ENCODE data around the gene KANSL2.
"Not testable (repeated sequence)": the region's sequence is repeated elsewhere in the genome, so short reads cannot be mapped to it uniquely, and the experiment has no call there.

The KANSL2 gene

GRCh38 chr12:48682533-48682905, 481 bp upstream of the KANSL2 start:
- DNase-seq = not testable (repeated sequence)

GRCh38 chr12:48681399-48681709, 684 bp downstream of the KANSL2 start:
- DNase-seq = no peak

GRCh38 chr12:48680861-48681260, 1.2 kb downstream of the KANSL2 start:
- no peak for DNase-seq

- DNase-seq = no peak
Observed at GRCh38 chr12:48678551-48679185, 3.4 kb downstream of the KANSL2 start.

GRCh38 chr12:48671231-48671856, 10.7 kb downstream of the KANSL2 start:
- DNase-seq = no peak

- DNase-seq = no peak
Observed at GRCh38 chr12:48668996-48669395, 13.0 kb downstream of the KANSL2 start.

- DNase-seq = no peak
Observed at GRCh38 chr12:48659863-48660262, 22.2 kb downstream of the KANSL2 start.

- DNase-seq = no peak
Observed at GRCh38 chr12:48651681-48652080, 30.4 kb downstream of the KANSL2 start.

- DNase-seq = not testable (repeated sequence)
Observed at GRCh38 chr12:48645354-48645753, 36.7 kb downstream of the KANSL2 start.

GRCh38 chr12:48643011-48643410, 39.0 kb downstream of the KANSL2 start:
- no peak for DNase-seq

- not testable (repeated sequence) for DNase-seq
Observed at GRCh38 chr12:48641752-48642555, 40.1 kb downstream of the KANSL2 start.

- DNase-seq = no peak
Observed at GRCh38 chr12:48640854-48641253, 41.2 kb downstream of the KANSL2 start.

GRCh38 chr12:48640428-48640827, 41.6 kb downstream of the KANSL2 start:
- DNase-seq = no peak

GRCh38 chr12:48631071-48631470, 51.0 kb downstream of the KANSL2 start:
- DNase-seq = no peak

- DNase-seq = no peak
Observed at GRCh38 chr12:48630346-48630745, 51.7 kb downstream of the KANSL2 start.

GRCh38 chr12:48629541-48629940, 52.5 kb downstream of the KANSL2 start:
- no peak for DNase-seq

GRCh38 chr12:48627556-48627955, 54.5 kb downstream of the KANSL2 start:
- no peak for DNase-seq

- not testable (repeated sequence) for DNase-seq
Observed at GRCh38 chr12:48622997-48623396, 59.0 kb downstream of the KANSL2 start.

- peak; percentile 6 to 73 for DNase-seq
Observed at GRCh38 chr12:48618541-48618940, 63.5 kb downstream of the KANSL2 start.

GRCh38 chr12:48615681-48616080, 66.4 kb downstream of the KANSL2 start:
- no peak for DNase-seq

GRCh38 chr12:48613321-48613720, 68.7 kb downstream of the KANSL2 start:
- no peak for DNase-seq
